ENCODE results near the gene PRDM8.
A peak's percentile ranks its signal among the peaks of the same experiment; 100 is the strongest.

The PRDM8 gene

GRCh38 chr4:80199947-80200346 lies 2.6 kb downstream of the PRDM8 start:
- DNase-seq (ENCODE audit: low read depth in 1 of 2, low spot score in 1 of 2): no peak

- peak; percentile 44 to 45 for DNase-seq (ENCODE audit: low read depth in 1 of 2, low spot score in 1 of 2)
Measured at GRCh38 chr4:80201252-80202151, 4.2 kb downstream of the PRDM8 start.

GRCh38 chr4:80202190-80202711 lies 4.9 kb downstream of the PRDM8 start:
- DNase-seq (ENCODE audit: low read depth in 1 of 2, low spot score in 1 of 2): peak; percentile 68 to 77

- no peak for DNase-seq (ENCODE audit: low read depth in 1 of 2, low spot score in 1 of 2)
Measured at GRCh38 chr4:80202741-80203553, 5.6 kb downstream of the PRDM8 start.

- DNase-seq (ENCODE audit: low read depth in 1 of 2, low spot score in 1 of 2): no peak
Measured at GRCh38 chr4:80204433-80205011, 7.2 kb downstream of the PRDM8 start.

- no peak for DNase-seq (ENCODE audit: low read depth in 1 of 2, low spot score in 1 of 2)
Measured at GRCh38 chr4:80206111-80206510, 8.8 kb downstream of the PRDM8 start.

GRCh38 chr4:80206521-80207171 lies 9.3 kb downstream of the PRDM8 start:
- DNase-seq (ENCODE audit: low read depth in 1 of 2, low spot score in 1 of 2): no peak

GRCh38 chr4:80207172-80207583 lies 9.9 kb downstream of the PRDM8 start:
- DNase-seq (ENCODE audit: low read depth in 1 of 2, low spot score in 1 of 2): no peak

- DNase-seq (ENCODE audit: low read depth in 1 of 2, low spot score in 1 of 2): no peak
Measured at GRCh38 chr4:80207664-80208063, 10.4 kb downstream of the PRDM8 start.

GRCh38 chr4:80208610-80209339 lies 11.5 kb downstream of the PRDM8 start:
- no peak for DNase-seq (ENCODE audit: low read depth in 1 of 2, low spot score in 1 of 2)

- no peak for DNase-seq (ENCODE audit: low read depth in 1 of 2, low spot score in 1 of 2)
Measured at GRCh38 chr4:80209340-80209701, 12.0 kb downstream of the PRDM8 start.

- DNase-seq (ENCODE audit: low read depth in 1 of 2, low spot score in 1 of 2): no peak
Measured at GRCh38 chr4:80210549-80210948, 13.2 kb downstream of the PRDM8 start.

- no peak for DNase-seq (ENCODE audit: low read depth in 1 of 2, low spot score in 1 of 2)
Measured at GRCh38 chr4:80213117-80213815, 16.0 kb downstream of the PRDM8 start.

GRCh38 chr4:80215449-80216052 lies 18.2 kb downstream of the PRDM8 start:
- no peak for DNase-seq (ENCODE audit: low read depth in 1 of 2, low spot score in 1 of 2)

GRCh38 chr4:80216100-80216761 lies 18.9 kb downstream of the PRDM8 start:
- DNase-seq (ENCODE audit: low read depth in 1 of 2, low spot score in 1 of 2): no peak

- DNase-seq (ENCODE audit: low read depth in 1 of 2, low spot score in 1 of 2): no peak
Measured at GRCh38 chr4:80219301-80220025, 22.2 kb downstream of the PRDM8 start.

- DNase-seq (ENCODE audit: low read depth in 1 of 2, low spot score in 1 of 2): no peak
Measured at GRCh38 chr4:80220711-80221110, 23.4 kb downstream of the PRDM8 start.

- DNase-seq (ENCODE audit: low read depth in 1 of 2, low spot score in 1 of 2): no peak
Measured at GRCh38 chr4:80221161-80221560, 23.9 kb downstream of the PRDM8 start.

All from stimulated activated CD4-positive, alpha-beta T cell treated with anti-CD3 and anti-CD28 coated beads, Interleukin-15, amount 100 ng/mL, for 1 hour (primary cell).